Mesodermal cell (in vitro differentiated cells): ENCODE data around the gene CAMK2A.

Source experiments
- H3K27ac ChIP-seq: 2 replicates; pipeline ENCODE4 v1.7.0; 2013; ENCODE audit warnings: mild to moderate bottlenecking, low read depth, low read length, moderate library complexity; ENCODE audit not compliant: severe bottlenecking
- H3K36me3 ChIP-seq: 2 replicates; pipeline ENCODE4 v1.7.1; 2013; ENCODE audit warnings: mild to moderate bottlenecking, low read length, moderate library complexity; ENCODE audit not compliant: control insufficient read depth, insufficient read depth
- H3K4me1 ChIP-seq: one replicate; pipeline ENCODE4 v1.7.1; 2013; ENCODE audit warnings: mild to moderate bottlenecking, low read length; ENCODE audit not compliant: insufficient read depth, control insufficient read depth, poor library complexity, severe bottlenecking
- H3K4me3 ChIP-seq: 2 replicates; pipeline ENCODE4 v1.7.0; 2013; ENCODE audit warnings: low read length, control low read depth, mild to moderate bottlenecking; ENCODE audit not compliant: insufficient read depth, poor library complexity, severe bottlenecking; ENCODE audit errors: extremely low read depth
- H3K9me3 ChIP-seq: 2 replicates; pipeline ENCODE4 v1.7.1; 2013; ENCODE audit warnings: mild to moderate bottlenecking, low read length, moderate library complexity; ENCODE audit not compliant: control insufficient read depth
- WGBS, 2 experiments: methylation state at CpG; one replicate each; pipeline ENCODE4 v1.1.5; 2013; ENCODE audit warnings: missing lambda C conversion rate in 2 of 2; ENCODE audit not compliant: insufficient coverage in 2 of 2; 5-methylcytosine and 5-hydroxymethylcytosine counted together

The CAMK2A gene

GRCh38 chr5:150299571-150300327 is 10.2 kb upstream of the CAMK2A start:
- WGBS, 2 experiments, result 90 to 95% methylated on average over 2 to 4 of the region's 6 CpGs
- no peaks in the 10 kb centered on the region for H3K36me3 ChIP-seq
- peaks cover 38% of the 10 kb centered on the region for H3K4me1 ChIP-seq
- H3K9me3 ChIP-seq, result no peaks in the 10 kb centered on the region
- no peak overlapping the region for H3K4me3 ChIP-seq
- H3K27ac ChIP-seq, result peak overlapping the region; percentile 70

GRCh38 chr5:150298701-150299451 is 9.3 kb upstream of the CAMK2A start:
- WGBS, 2 experiments, result 85 to 93% methylated on average over 5 of the region's 10 CpGs
- Histone ChIP-seq H3K27ac (peak overlapping the region; percentile 70), H3K4me1 (peaks cover 31% of the 10 kb centered on the region)

GRCh38 chr5:150297934-150298595 is 8.5 kb upstream of the CAMK2A start:
- H3K36me3 ChIP-seq, result no peaks in the 10 kb centered on the region
- no peak overlapping the region for H3K4me3 ChIP-seq
- H3K9me3 ChIP-seq, result no peaks in the 10 kb centered on the region
- H3K27ac ChIP-seq, result no peak overlapping the region
- 94 to 96% methylated on average over 27 to 31 of the region's 31 CpGs for whole genome bisulfite sequencing, 2 experiments
- peaks cover 30% of the 10 kb centered on the region for H3K4me1 ChIP-seq

More at GRCh38 chr5:150298701-150299451, 9.3 kb upstream of the CAMK2A start:
- no peak overlapping the region for H3K4me3 ChIP-seq
- H3K36me3 ChIP-seq, result no peaks in the 10 kb centered on the region
- no peaks in the 10 kb centered on the region for H3K9me3 ChIP-seq

- H3K36me3 ChIP-seq, result no peaks in the 10 kb centered on the region
- H3K9me3 ChIP-seq, result no peaks in the 10 kb centered on the region
- H3K27ac ChIP-seq, result no peak overlapping the region
- 95 to 98% methylated on average over 35 to 36 of the region's 36 CpGs for WGBS, 2 experiments
- H3K4me3 ChIP-seq, result no peak overlapping the region
- H3K4me1 ChIP-seq, result peaks cover 31% of the 10 kb centered on the region
Observed at GRCh38 chr5:150297236-150297890, 7.8 kb upstream of the CAMK2A start.

- Histone ChIP-seq H3K9me3 (no peaks in the 10 kb centered on the region), H3K27ac (no peak overlapping the region), H3K4me3 (no peak overlapping the region), H3K36me3 (no peaks in the 10 kb centered on the region), H3K4me1 (peaks cover 30% of the 10 kb centered on the region)
- 78 to 89% methylated on average over 3 to 5 of the region's 7 CpGs for WGBS, 2 experiments
Observed at GRCh38 chr5:150296496-150296895, 6.9 kb upstream of the CAMK2A start.

- H3K36me3 ChIP-seq, result no peaks in the 10 kb centered on the region
- H3K27ac ChIP-seq, result no peak overlapping the region
- no peak overlapping the region for H3K4me3 ChIP-seq
- 94 to 95% methylated on average over 8 to 11 of the region's 17 CpGs for WGBS, 2 experiments
- H3K9me3 ChIP-seq, result no peaks in the 10 kb centered on the region
- peaks cover 27% of the 10 kb centered on the region for H3K4me1 ChIP-seq
Observed at GRCh38 chr5:150295741-150296486, 6.3 kb upstream of the CAMK2A start.

GRCh38 chr5:150295172-150295634 is 5.6 kb upstream of the CAMK2A start:
- Histone ChIP-seq H3K4me1 (peaks cover 24% of the 10 kb centered on the region), H3K36me3 (no peaks in the 10 kb centered on the region), H3K9me3 (no peaks in the 10 kb centered on the region), H3K27ac (no peak overlapping the region), H3K4me3 (no peak overlapping the region)
- 87 to 98% methylated on average over 9 to 10 of the region's 10 CpGs for WGBS, 2 experiments

- H3K9me3 ChIP-seq, result no peaks in the 10 kb centered on the region
- H3K27ac ChIP-seq, result no peak overlapping the region
- H3K36me3 ChIP-seq, result no peaks in the 10 kb centered on the region
- WGBS, 2 experiments, result 94 to 98% methylated on average over 9 of the region's 10 CpGs
- H3K4me3 ChIP-seq, result no peak overlapping the region
- peaks cover 21% of the 10 kb centered on the region for H3K4me1 ChIP-seq
Observed at GRCh38 chr5:150294551-150295071, 5.0 kb upstream of the CAMK2A start.

- no peaks in the 10 kb centered on the region for H3K36me3 ChIP-seq
- no peak overlapping the region for H3K4me3 ChIP-seq
- no peak overlapping the region for H3K27ac ChIP-seq
- 87 to 89% methylated on average over 11 to 18 of the region's 19 CpGs for WGBS, 2 experiments
- peaks cover 15% of the 10 kb centered on the region for H3K4me1 ChIP-seq
- no peaks in the 10 kb centered on the region for H3K9me3 ChIP-seq
Observed at GRCh38 chr5:150293091-150293941, 3.7 kb upstream of the CAMK2A start.
